Body of pancreas (tissue), 4 donors: ENCODE results near the gene DEK.

ENCODE experiments used
- POLR2A ChIP-seq, 3 donors: fragments of 450-650 bp; IDR thresholded peaks; one replicate each; pipeline ENCODE4 v1.6.1; 2016; ENCODE audit warnings: antibody characterized with exemption in 3 of 3, mild to moderate bottlenecking in 2 of 3
- TF ChIP-seq, protein P1 (sequence below), 7 experiments: fragments of 450-650 bp in 4 of 7; fragments of 200-600 bp in 3 of 7; sonication (generic) in 3 of 7; IDR thresholded peaks; one replicate each; pipeline ENCODE4 v1.5.1; 2016 to 2019; ENCODE audit warnings: antibody characterized with exemption in 7 of 7

DNA sequence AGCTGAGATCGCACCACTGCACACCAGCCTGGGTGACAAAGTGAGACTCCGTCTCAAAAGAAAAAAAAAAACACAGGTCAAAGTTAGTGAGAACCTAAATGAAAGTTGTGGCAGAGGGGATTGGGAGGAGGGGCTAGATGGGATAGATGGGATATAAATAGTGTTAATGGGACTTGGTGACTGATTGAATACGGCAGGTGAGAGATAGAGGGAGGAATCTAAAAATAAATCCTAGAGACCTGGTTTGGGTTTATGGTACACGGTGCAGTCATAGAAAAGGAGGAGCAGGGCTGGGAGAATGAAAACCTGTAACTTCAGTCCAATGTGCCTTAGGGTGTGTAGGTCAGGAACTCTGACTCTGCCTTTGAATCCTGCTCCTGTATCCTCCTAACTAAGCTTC is 25.0 kb upstream of the DEK start:
- TF ChIP-seq, protein P1, sequence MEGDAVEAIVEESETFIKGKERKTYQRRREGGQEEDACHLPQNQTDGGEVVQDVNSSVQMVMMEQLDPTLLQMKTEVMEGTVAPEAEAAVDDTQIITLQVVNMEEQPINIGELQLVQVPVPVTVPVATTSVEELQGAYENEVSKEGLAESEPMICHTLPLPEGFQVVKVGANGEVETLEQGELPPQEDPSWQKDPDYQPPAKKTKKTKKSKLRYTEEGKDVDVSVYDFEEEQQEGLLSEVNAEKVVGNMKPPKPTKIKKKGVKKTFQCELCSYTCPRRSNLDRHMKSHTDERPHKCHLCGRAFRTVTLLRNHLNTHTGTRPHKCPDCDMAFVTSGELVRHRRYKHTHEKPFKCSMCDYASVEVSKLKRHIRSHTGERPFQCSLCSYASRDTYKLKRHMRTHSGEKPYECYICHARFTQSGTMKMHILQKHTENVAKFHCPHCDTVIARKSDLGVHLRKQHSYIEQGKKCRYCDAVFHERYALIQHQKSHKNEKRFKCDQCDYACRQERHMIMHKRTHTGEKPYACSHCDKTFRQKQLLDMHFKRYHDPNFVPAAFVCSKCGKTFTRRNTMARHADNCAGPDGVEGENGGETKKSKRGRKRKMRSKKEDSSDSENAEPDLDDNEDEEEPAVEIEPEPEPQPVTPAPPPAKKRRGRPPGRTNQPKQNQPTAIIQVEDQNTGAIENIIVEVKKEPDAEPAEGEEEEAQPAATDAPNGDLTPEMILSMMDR (IDR thresholded peaks at IDR 0.05): no peak
- no peak for TF ChIP-seq POLR2A (IDR thresholded peaks at IDR 0.05)
